Measurements from ENCODE around the gene SMIM35. TPM values are rescaled to one million over a fixed set of nuclear protein-coding genes. Genes with fewer than 3 reads are reported as not detected.

The SMIM35 gene
- total RNA-seq, 1 donor from 2014 or later, result not detected

DNA sequence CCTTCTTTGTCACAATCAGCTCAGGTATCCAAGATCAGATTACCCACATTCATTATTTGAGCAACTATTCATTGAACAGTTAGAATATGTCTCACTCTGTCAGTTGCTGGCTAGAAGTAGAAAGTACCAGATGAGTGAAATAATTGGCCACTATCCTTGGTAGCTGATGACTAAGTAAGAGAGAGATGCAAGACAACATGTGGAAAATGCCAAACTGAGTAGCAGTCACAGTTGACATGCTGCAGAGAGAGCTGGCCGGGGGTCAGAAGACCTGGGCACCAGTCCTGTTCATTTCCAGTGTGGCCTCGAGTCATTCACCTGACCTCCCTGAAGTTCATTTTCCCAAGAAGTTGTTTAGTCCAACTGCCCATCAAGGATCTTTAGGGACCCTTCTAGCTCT, 22.5 kb upstream of the SMIM35 start:
- ATAC-seq, result no peak

DNA sequence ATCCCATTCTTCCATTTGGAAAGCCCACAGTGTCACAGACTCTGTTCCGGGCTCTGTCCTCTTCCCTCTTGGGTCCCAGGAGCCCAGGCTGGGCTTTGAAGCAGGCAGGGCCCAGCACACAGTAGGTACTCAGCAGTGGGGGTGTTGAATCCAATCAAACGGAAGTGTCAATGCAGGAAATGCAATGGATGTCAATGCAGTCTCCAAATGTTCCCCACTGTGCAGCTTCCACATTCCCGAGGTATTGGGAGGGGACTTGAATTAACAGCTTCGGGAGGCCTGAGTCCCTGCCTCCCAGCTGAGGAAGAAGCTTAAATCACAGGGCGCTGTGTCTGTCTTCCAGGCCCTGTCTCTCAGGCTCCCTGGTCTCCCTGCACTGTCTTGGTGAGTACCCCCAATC, 21.8 kb upstream of the SMIM35 start:
- no peak for ATAC-seq

GRCh38 chr11:118106789-118107335, 20.1 kb upstream of the SMIM35 start:
- no peak for ATAC-seq

DNA sequence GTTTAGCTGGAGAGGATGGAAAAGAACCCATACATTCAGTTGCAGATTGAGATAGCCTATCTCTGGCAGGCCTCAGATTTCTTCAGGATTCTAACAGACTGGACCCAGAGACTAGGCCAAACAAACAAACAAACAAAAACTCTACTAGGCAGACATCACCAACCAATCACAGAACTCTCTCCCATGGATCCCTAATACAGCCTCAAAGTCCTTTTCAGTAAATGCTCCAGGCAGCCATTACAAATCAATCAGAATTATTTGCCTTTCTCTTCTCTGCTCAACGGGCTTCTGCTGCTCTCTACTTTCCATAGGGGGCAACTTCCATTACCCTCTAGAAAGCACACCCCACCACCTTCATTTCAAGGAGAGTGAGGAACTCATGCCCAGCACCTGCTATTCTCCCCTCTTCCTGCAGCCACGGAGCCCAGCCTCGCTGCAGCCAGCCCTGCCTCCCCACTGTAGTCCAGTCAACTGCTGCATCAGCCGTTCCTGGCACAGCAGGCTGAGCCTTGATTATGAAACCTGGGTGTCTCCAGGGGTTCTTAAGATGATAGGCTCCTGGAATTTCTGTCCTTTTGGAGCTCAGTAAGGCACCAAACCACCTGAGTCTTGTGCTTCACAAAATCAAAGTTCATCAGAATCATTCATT, 19.0 kb upstream of the SMIM35 start:
- ATAC-seq, result no peak

GRCh38 chr11:118104491-118104890, 17.7 kb upstream of the SMIM35 start:
- no peak for ATAC-seq

- no peak for ATAC-seq
Measured at GRCh38 chr11:118102721-118103261, 16.0 kb upstream of the SMIM35 start.

- ATAC-seq, result no peak
Measured at GRCh38 chr11:118100691-118101232, 14.0 kb upstream of the SMIM35 start.

DNA sequence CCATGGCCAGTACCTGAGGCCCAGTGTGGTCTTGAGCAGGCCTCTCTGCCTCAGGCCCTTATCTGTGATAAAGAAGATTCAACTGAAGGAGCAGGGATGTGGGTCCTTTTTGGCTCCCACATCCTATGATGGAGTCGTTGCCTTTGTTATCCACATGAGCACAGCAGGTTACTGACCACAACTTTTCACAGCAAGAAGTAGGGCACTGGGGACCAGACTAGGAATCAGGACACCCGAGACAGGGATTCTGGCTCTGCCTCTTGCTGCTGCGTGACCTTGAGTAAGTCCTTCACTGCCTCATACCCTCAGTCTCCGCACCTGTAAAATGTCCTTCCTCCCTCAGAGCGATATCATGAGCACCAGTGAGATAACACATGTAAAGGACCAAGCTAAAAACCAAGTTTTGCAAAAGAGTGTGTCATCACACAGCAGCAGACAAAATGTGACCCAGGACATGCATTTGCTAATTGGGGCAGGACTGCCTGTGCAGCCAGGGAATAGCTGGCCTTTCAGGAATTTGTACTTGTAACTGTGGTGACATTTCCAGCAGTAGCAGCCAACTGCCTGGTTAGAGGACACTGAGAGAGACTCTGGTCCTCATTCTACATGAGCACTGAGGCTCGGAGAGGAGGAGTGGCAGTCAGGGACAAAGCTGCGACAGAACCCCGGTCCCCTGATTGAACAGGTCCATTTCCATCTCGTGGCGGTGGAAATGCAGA, 13.2 kb upstream of the SMIM35 start:
- ATAC-seq, result no peak

DNA sequence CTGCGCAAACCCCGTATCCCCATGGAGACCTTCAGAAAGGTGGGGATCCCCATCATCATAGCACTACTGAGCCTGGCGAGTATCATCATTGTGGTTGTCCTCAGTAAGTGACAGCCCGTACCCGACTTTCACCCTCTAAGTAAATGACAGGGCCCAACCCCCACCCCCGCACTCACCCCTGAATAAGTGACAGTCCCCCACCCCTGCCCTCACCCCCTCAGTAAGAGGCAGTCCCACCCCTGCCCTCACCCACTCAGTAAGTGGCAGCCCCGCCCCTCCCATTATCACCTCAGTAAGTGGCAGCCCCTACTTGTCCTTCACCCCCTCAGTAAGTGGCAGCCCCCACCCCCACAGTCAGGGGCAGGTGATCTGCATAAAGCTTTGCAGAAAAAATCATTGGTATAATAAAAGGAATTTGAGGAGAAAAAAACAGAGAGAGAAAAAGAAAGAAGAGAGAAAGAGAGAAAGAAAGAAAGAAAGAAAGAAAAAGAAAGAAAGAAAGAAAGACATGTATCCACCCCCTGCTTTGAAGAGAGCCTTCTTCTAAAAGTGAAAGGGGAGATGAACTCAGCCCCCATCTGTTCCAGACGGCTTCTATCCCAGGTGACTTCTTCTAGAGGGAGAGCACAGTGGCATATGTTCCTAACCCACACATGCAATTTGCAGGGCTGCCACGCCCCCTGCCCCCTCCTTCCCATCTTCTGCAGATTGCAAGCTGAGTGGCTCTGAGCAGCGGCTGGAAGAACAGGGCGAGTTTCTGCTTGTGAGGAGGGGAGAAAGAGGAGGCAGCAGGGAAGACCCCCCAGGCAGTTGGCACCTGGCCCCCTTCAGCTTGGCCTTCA, 12.5 kb upstream of the SMIM35 start:
- ATAC-seq, result peak; percentile 19

DNA sequence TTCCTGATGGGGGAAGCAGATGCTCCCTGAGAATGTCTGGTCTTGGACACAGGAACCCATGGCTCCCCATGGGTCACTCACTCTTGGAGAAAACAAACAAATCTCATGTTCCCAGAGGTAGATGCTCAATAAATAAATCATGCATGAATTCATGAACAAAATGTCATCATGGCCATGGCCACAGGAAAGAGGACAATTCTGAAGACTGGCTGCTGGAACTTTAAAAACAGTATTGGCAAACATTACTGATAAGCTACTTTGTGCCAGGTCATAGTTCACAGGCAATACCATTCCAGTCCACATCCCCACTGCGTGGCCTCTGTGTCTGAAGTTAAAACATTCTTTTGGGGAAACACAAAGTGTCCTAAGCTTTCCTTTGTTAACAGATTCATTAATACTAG, 9.2 kb upstream of the SMIM35 start:
- ATAC-seq, result no peak

GRCh38 chr11:118095493-118095892, 8.7 kb upstream of the SMIM35 start:
- ATAC-seq, result no peak

- ATAC-seq, result peak; percentile 74
Measured at GRCh38 chr11:118092907-118093571, 6.3 kb upstream of the SMIM35 start.

DNA sequence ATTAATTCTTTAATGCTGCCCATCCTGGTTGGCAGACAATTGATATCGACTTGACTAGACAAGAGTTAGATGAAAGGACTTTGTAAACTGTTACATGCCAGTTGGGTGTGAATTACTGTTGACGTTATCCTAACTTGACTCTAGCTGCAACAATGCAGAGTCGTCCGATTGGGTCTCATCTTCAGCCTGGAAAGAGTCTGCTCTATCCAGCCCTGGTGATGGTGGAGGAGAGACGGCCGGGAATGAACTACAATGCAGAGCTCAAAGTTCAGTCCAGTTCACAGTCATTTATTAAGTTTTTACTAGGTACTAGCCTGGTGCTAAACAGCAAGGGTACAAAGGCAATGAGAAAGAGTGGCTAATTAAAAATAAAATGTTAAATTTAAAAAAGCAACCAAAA, 4.9 kb upstream of the SMIM35 start:
- ATAC-seq, result no peak

- peak; percentile 25 for ATAC-seq
Measured at GRCh38 chr11:118090545-118091162, 3.9 kb upstream of the SMIM35 start.

DNA sequence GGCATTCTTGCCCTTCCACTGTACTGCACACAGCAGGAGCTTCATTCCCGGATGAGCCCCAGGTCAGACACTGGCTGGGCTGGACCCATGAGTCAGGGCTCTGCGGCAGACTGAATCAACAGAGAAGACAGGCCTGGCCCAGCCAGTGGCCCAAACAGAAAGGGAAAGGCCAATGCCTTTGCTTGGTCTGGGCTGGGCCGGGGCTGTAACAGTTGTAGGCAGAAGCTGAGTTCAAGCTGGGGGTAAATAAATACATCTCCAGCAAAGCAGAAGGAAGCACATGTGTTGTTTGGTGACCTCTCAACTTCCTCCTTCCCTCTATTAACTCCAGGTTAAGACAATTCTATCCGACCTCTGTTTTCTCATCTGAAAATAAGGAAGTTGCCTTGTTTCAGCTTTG, 1.8 kb upstream of the SMIM35 start:
- ATAC-seq, result peak; percentile 83

DNA sequence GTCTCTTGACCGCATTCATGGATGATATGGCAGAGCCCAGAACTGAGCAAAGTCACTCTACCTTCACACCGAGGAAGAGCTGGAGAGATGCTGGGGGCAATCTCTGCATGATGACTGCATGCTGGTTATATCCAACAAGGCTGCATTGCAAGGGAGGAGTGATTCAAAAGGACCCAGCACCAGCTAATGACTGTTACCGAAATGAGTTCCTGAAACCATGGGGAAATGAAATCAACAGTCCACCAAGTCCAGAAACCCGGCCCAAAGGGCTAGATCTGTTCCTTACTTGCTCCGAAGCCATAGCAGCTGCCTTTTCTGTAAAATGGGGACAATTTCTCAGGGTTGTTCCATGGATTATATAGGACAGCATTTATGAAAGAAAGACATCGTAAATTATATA, 1.2 kb upstream of the SMIM35 start:
- ATAC-seq, result no peak

- no peak for ATAC-seq
Measured at GRCh38 chr11:118084656-118085055, 2.1 kb downstream of the SMIM35 start.

DNA sequence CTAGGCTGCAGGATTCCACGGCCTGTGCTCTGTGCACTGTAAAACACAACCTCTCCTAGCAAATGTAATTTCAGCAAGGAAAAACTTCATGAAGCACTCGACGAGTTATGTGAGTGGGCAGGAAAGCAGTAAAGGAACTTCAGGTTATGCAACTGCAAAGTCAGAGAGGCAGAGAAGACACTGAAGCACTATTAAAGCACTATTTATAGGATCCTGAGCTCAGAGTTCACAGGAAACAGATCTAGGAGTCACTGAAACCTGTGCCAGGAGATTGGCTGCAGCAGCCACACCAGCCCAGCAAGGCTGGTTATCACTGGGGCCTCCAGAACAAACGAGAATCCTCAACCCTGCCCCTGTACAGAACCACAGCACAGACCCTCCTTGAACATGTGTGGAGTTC, 2.5 kb downstream of the SMIM35 start:
- no peak for ATAC-seq

DNA sequence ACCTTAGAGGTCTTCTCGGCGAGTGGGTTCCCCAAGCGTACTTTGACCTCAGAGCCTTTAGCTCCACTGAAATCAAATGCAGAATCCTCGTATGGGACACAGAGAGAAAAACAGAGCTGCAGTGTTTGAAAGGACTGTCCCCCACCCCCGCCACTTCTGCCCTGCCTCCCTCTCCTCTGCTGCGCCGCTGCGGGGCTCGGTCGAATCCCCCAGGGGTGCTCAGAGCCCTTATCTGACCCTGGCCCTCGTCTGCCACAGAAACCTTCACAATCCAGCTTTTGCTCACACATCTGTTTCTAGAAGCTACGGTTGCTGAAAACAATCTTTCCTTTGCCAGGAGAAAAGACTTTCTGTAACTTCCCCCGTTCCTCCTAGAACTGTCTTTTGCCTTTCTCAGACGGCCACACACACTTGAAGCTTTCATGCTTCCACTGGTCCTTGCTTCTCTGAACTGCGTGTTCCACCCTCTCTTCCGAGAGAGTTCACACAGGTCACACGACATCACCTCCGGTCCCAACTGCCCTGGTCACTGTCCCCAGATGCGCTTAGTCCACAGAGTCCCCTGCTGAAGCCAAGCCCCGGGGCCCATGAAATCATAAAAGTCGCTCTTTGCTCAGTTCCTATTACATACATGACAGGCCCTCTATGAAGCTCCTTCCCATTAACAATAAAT, 3.7 kb downstream of the SMIM35 start:
- no peak for ATAC-seq

- no peak for ATAC-seq
Measured at GRCh38 chr11:118081241-118081958, 5.4 kb downstream of the SMIM35 start.
